HG02763 (cell line): ENCODE data around the gene DELE1.
"Not testable (repeated sequence)": the region's sequence is repeated elsewhere in the genome, so short reads cannot be mapped to it uniquely, and the experiment has no call there.

Experiments used
- ATAC-seq: cut with Tn5 transposase; IDR thresholded peaks from one replicate; pipeline ENCODE4 v1.9.1; 2021; ENCODE audit warnings: mild to moderate bottlenecking, moderate library complexity; ENCODE audit not compliant: unreplicated experiment

DELE1 gene

GRCh38 chr5:141920771-141921170 is 2.9 kb upstream of the DELE1 start:
- ATAC-seq: no peak

GRCh38 chr5:141922827-141923447 is 734 bp upstream of the DELE1 start:
- ATAC-seq: not testable (repeated sequence)

- ATAC-seq: no peak
These were observed 2.8 kb downstream of the DELE1 start for GRCh38 chr5:141926434-141926833.

DNA sequence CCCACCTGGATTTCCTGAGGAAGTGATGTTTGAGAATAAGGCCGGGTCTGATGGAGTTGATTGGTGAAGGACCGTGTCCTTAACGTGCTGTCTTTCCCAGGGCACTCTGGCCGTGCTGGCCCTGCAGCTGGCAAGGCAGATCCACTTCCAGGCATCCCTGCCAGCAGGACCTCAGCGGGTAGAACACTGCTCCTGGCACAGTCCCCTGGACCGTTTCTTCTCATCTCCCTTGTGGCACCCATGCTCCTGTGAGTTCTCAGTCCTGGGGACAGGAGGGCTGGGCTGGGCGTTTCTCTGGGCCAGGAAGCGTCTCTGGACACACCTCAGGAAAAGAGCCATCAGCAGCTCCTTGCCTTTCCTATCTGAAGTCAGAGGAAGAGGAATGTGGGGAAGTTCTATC is 4.4 kb downstream of the DELE1 start:
- no peak for ATAC-seq

DNA sequence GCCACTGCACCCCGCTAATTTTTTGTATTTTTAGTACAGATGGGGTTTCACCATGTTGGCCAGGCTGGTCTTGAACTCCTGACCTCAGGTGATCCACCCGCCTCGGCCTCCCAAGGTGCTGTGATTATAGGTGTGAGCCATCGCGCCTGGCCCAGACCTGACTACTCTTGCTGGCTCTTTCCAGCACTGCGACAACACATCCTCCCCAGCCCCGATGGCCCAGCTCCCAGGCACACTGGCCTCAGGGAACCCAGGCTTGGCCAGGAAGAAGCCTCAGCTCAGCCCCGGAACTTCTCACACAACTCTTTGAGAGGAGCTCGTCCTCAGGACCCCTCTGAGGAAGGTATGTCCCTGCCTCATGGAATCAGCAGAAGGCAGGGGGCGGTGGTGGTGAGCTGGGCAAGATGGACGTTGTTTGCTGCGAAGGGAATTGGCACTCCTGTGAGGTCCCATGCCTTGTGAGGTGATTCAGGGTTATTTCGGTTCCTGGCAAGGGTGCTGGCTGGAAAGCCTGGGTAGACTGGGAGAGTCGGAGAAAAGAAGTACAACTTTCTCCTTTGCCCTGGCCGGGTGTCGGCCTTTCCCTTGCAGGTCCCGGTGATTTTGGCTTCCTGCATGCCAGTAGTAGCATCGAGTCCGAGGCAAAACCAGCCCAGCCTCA is 5.9 kb downstream of the DELE1 start:
- ATAC-seq: no peak

DNA sequence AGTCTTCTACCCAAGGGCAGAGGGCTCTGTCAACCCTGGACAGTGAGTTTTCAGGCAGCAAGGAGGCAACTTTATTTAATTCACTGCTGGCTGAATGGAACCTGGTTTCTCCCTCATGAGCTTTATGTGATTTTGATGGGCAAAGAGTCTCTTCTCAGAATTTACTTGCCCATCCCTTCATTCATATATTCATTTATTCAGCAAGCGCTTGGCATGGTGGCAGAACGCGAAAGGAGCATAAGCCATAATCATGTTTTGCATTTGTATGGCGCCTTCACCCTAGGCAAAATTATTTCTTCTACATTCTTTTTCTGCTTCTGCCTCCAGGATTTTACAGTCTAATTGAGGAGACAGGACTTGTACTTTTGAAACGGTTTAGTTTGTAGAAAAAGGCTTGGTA is 8.0 kb downstream of the DELE1 start:
- no peak for ATAC-seq

DNA sequence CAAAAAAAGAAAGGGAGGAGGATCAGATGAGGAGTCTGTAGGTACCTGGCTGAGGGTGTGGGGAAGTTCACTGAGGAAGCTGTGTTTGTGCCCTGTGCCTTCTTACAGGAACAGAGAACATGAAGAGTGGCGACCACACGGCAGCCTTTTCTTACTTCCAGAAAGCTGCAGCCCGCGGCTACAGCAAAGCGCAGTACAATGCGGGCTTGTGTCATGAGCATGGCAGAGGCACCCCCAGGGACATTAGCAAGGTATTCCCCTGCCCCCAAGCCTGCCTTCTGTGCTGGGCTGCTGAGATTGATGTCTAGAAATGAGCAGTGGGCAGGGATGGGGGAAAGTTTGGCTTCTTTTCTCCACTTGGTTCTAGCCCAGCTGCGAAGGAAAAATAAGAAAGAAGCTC is 9.5 kb downstream of the DELE1 start:
- no peak for ATAC-seq

DNA sequence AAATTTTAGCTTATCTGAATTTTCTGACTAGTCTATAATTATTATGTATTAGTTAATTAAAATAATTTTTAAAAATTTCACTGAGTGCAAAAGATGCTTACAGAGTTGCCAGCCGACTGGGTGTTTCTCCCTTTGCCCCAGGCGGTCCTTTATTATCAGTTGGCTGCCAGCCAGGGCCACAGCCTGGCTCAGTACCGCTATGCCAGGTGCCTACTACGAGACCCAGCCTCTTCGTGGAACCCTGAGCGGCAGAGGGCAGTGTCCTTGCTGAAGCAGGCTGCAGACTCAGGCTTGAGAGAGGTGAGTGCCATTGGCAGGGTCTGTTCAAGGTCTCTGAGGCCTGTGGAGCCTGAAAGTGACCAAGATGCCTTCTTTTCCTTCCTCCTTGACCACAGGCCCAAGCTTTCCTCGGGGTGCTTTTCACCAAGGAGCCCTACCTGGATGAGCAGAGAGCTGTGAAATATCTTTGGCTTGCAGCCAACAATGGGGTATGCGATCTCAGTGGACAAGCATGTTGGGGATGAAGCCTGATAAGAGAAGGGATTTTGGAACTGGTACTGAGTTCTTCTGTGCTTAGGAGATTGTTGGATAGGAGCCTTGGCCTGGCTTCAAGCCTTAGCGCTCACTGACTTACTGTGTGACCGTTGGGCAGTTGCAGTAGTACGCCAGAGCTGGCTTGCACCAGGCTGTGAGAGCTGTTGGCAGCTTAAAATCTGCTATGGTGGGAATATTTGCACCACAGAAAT is 10.6 kb downstream of the DELE1 start:
- no peak for ATAC-seq

GRCh38 chr5:141935538-141935937 is 11.9 kb downstream of the DELE1 start:
- ATAC-seq: no peak

- ATAC-seq: no peak
These were observed 17.1 kb downstream of the DELE1 start for GRCh38 chr5:141940695-141941271.

GRCh38 chr5:141941307-141941706 is 17.6 kb downstream of the DELE1 start:
- no peak for ATAC-seq

- ATAC-seq: no peak
These were observed 18.1 kb downstream of the DELE1 start for GRCh38 chr5:141941779-141942178.

DNA sequence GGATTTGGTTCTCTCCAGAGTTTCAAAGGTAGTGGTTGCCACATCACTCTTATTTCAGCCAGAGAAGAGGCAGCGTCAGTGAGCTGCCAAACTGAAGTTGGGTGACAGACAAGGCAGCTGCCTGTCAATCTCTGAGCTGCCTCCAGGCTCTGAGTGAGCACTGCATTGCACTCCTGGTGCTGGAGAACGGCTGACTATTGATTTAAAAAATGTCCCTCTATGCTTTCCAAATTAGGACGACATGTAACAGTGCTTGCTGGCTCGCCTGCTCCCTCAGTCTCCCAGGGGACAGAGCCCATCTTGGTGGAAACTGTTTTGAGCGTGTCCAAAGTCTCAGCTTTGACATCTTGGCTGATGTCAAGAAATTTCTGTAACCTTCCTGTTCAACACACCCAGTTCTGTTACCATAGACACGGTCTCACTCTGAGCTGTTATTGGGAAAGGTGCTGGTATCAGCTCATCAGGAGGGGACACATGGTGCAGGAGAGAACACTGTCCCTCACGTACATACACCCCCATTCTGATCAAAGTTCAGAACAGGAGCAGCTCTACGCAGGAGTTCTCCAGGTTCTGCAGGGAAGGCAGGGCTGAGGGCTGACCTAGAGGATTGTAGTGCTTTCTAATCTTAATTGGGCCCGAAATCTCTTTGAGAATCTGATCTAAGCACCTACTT is 18.6 kb downstream of the DELE1 start:
- no peak for ATAC-seq

DNA sequence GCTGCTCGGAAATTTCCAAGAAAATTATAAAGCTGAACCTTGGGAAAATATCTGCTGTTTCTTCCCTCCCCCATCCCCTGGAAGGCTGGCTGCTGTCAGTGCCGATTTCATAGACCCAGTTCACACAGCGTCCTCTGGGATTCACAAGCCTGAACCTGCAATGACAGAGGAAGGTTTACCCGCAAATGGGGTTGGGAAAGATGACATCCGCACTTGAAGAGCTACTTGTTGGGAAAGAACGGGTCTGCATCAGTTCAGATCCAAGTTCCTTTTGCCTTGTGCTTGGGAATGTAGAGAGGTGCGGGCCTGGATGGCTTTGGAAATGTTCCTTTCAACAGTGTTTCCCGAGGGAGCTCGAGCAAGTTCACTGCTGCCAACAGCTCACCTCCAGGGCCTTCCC is 20.4 kb downstream of the DELE1 start:
- no peak for ATAC-seq

DNA sequence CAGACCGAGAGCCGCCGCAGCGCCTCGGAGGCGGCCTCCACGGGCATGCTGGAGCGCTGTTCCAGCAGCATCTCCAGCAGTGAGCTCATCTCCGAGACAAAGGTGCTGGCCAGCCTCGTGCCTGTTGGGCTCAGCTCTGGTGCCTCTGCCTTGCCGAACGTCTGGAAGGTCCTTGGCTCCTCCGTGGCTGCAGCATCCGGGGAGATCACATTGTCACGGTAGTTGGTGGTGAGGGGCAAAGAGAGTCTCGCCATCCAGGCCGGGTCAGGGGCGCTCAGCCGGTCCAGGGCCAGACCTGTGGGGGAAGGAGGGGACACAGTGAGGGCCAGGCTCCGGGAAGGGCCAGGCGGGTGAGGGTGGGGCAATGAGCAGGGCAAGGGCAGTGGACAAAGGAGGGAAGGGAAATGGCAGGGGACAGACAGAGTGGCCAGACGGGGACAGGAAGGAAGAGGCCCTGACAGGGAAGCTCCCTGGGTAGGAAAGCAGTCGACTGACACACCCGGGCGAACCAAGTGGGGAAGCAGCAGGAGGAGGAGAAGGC is 21.9 kb downstream of the DELE1 start:
- no peak for ATAC-seq

DNA sequence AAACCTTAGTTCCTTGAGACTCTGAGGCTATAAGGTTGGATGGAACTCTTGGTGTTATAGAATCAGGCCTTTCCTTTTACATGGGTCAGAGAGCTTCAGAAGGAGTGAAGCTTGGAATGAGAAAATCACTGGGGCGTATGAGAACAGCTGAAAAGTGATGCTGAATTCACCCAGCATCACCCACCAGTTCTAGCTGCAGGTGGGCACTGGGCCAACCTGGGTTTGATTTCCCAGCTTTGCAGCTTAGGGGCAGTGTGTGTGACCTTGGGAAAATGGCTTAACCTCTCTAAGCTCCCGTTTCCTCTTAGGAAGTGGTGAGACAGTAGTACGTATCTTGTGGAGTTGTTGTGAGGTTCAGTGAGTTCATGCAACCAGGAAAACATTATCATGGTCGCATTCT is 23.6 kb downstream of the DELE1 start:
- no peak for ATAC-seq

- no peak for ATAC-seq
These were observed 25.1 kb downstream of the DELE1 start for GRCh38 chr5:141948812-141949211.

GRCh38 chr5:141949511-141949910 is 25.8 kb downstream of the DELE1 start:
- no peak for ATAC-seq

- no peak for ATAC-seq
These were observed 26.7 kb downstream of the DELE1 start for GRCh38 chr5:141950207-141951005.

DNA sequence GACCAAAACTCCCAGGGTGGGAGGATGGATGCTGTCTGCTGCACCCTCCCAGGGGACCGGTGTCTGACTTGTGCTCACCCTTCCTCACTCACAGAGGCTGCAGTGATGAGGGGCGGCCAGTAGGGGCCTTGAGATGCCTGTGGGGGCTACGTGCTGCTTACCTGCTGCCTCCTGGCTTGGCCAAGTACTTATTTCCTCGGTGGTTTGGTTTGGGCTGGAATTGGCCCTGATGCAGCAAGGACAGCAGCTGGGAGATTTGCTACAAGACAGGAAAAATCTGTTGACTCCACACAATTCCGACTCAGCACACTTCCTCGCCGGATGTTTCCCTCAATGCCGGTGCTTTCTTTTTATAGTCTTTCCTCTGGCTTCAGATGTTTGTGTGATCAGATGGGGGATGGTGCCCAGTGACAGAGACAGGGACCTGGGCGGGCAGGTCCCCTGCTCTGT is 27.7 kb downstream of the DELE1 start:
- ATAC-seq: peak; percentile 82
